ENCODE measurements around the gene PAOX.

DNA sequence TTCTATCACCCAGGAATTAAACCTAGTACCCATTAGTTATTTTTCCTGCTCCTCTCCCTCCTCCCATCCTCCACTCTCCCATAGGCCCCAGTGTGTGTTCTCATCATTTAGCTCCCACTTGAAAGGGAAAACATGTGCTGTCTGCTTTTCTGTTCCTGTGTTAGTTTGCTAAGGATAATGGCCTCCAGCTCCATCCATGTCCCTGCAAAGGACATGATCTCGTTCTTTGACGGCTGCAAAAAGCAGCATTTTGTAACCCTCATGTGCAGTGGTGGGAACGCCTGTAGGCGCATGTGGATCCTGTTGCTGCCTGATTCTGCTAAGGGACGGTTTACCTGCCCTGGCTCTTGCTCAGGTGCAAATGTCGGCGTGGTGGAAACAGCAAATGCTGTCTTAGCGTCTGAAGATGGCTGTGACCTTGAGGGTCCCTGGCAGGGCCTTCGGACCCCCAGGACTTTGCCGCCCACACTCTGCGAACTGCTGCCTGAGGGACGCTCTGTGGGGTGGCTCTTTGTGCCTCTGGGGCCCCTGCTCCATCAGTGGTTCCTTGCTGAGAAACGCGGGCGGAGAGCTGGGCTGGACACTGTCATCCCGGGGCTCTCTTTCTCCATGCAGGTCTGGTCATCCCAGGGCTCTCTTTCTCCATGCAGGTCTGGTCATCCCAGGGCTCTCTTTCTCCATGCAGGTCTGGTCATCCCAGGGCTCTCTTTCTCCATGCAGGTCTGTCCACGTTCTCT lies 9.3 kb downstream of the PAOX start:
- TF ChIP-seq ZNF138 (tag by site-specific recombination; IDR thresholded peaks at IDR 0.05; ENCODE audit: borderline replicate concordance), result no peak
- no peak for TF ChIP-seq CTCF (tag by site-specific recombination; IDR thresholded peaks at IDR 0.05)
- TF ChIP-seq ZNF510 (tag by site-specific recombination; IDR thresholded peaks at IDR 0.05; ENCODE audit: insufficient replicate concordance), result no peak
- TF ChIP-seq, protein P1, sequence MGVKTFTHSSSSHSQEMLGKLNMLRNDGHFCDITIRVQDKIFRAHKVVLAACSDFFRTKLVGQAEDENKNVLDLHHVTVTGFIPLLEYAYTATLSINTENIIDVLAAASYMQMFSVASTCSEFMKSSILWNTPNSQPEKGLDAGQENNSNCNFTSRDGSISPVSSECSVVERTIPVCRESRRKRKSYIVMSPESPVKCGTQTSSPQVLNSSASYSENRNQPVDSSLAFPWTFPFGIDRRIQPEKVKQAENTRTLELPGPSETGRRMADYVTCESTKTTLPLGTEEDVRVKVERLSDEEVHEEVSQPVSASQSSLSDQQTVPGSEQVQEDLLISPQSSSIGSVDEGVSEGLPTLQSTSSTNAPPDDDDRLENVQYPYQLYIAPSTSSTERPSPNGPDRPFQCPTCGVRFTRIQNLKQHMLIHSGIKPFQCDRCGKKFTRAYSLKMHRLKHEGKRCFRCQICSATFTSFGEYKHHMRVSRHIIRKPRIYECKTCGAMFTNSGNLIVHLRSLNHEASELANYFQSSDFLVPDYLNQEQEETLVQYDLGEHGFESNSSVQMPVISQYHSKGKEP (tag by site-specific recombination; IDR thresholded peaks at IDR 0.05), result no peak
- no peak for TF ChIP-seq TCF7L2 (IDR thresholded peaks at IDR 0.05; ENCODE audit: borderline replicate concordance, low read depth, low read length)
- no peak for TF ChIP-seq SETDB1 (IDR thresholded peaks at IDR 0.05; ENCODE audit: insufficient read length, low read length)
- no peak for TF ChIP-seq ZNF133 (tag by site-specific recombination; IDR thresholded peaks at IDR 0.05)
- TF ChIP-seq ZFP3 (tag by site-specific recombination; IDR thresholded peaks at IDR 0.05; ENCODE audit: low read depth), result no peak
- TF ChIP-seq ZBTB20 (tag by site-specific recombination; IDR thresholded peaks at IDR 0.05), result no peak
- no peak for TF ChIP-seq ZNF146 (tag by site-specific recombination; IDR thresholded peaks at IDR 0.05)

Data from HEK293 (cell line).